CD1c-positive myeloid dendritic cell (primary cell): Measurements from ENCODE around the gene PHF23.

ENCODE experiments used
- DNase-seq: peaks from one replicate; pipeline ENCODE4 v3.0.0-alpha.2; 2016; ENCODE audit errors: extremely low spot score

Gene PHF23

GRCh38 chr17:7203391-7203790 lies 35.9 kb downstream of the PHF23 start:
- no peak for DNase-seq

DNA sequence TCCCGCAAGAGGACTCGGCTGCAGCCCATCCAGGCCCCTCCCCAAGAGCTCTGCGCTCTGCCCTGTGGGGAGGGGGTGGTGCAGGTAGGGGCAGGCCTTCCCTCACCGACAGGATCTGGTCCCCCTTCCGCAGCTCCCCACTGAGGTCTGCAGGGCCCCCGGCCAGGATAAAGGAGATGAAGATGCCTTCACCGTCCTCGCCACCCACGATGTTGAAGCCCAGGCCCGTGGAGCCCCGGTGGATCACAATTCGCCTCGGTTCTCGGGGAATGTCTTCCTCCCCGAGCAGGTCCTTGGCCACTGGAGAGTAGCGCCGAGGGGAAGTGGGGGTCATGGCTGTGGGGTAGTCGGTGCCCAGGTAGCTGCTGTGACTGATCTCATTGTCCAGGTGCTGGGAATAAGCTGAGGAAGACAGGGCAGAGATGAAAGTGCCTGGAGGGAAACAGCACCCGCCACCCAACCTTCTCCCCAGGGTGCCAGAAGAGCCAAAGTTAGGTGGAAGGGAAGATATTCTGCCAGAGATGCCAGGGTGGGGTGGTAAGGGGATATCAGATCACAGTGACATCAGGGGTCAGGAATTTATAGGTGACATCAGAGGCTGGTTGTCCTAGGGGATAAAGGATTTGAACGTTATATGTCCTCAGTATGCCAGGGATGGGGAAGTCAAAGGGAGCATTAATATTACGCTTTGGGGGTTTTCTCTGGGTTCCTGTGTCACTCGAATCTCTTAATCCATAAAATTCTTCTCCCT lies 42.4 kb downstream of the PHF23 start:
- no peak for DNase-seq

DNA sequence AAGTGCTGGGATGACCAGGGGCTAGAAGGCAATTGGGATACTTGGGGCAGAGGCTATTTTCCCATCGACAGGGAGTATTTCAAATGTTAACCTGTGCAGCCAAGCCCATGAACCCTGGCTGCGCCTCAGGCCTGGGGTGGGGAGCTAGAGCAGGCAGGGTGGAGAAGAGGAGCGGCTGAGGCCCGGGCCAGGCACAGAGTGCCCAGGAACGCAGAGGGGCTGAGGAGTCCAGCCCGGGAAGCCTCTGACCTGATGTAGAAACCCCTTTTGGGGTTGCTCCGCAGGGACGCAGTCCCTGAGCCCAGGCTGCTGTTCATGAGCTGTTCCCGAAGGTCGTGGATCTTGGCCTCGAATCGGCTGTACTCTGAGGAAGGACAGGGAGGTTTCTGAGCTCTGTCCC lies 43.3 kb downstream of the PHF23 start:
- DNase-seq = no peak

DNA sequence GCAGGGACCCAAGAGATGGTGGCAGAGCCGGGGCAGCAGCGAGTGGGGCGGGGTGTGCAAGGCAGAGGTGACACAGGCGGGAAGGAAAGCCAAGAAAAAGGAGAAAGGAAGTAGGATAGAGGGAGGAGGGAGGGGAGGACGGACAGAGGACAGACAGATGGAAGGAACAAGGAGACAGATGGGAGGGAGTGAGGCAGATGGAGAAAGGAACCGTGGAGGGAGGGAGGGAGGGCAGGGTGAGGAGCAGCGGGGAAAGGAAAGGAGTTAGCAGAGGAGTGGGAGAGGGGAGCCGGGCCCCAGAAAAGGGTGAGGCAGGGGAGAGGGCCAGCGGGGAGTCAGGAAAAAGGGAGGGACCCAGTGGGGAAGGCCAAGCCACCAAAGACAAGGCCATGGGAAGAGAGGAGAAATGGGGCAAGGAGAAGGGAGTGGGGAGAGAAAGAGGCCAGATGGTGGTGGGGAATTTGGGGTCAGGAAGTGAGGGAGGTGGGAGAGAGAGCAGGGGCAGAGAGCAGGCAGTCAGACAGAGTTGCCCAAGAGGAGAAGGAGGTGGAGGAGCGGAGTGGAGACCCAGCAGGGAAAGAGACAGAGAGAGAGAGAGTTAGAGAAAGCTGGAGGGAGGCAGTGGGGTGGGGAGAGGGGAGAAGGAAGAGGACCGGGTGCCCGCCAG lies 46.9 kb downstream of the PHF23 start:
- DNase-seq = no peak

- DNase-seq = no peak
Observed at GRCh38 chr17:7191571-7192270, 47.5 kb downstream of the PHF23 start.

DNA sequence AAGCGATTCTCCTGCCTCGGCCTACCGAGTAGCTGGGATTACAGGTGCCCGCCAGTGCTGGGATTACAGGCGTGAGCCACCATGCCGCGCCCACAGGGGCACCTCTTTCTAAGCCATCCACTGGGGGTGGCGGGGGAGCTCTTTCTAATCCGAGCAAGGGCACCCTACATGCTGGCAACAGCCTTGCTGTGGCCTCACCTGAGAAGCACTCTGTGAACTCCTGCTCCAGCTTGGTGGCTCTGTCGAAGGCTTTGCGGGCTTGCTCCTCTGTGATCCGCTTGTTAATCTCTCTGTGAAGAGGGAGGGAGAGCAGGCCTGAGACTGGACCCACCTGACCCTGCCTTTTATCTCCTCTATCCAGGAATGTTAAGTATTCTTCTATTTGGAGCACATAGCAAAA lies 48.2 kb downstream of the PHF23 start:
- no peak for DNase-seq

GRCh38 chr17:7190276-7190917 lies 48.9 kb downstream of the PHF23 start:
- no peak for DNase-seq

GRCh38 chr17:7186241-7186640 lies 53.0 kb downstream of the PHF23 start:
- peak; percentile 28 for DNase-seq
